Skin of body (tissue), 2 donors: ENCODE data around the gene RPA1. TPM values are rescaled to one million over a fixed set of nuclear protein-coding genes. Genes with fewer than 3 reads are reported as not detected.

ENCODE experiments used
- DNase-seq: peaks from one replicate; lab custom pipeline; 2025; lab: John Stamatoyannopoulos, UW
- total RNA-seq: library from RNA; depleted of rRNA; stranded (reverse); fragments of >200 nt; gene quantifications from one replicate; pipeline ENCODE4 v1.2.3, GENCODE V29; 2014

The RPA1 gene
- total RNA-seq, 1 donor from 2014 or later: 37.4 TPM

DNA sequence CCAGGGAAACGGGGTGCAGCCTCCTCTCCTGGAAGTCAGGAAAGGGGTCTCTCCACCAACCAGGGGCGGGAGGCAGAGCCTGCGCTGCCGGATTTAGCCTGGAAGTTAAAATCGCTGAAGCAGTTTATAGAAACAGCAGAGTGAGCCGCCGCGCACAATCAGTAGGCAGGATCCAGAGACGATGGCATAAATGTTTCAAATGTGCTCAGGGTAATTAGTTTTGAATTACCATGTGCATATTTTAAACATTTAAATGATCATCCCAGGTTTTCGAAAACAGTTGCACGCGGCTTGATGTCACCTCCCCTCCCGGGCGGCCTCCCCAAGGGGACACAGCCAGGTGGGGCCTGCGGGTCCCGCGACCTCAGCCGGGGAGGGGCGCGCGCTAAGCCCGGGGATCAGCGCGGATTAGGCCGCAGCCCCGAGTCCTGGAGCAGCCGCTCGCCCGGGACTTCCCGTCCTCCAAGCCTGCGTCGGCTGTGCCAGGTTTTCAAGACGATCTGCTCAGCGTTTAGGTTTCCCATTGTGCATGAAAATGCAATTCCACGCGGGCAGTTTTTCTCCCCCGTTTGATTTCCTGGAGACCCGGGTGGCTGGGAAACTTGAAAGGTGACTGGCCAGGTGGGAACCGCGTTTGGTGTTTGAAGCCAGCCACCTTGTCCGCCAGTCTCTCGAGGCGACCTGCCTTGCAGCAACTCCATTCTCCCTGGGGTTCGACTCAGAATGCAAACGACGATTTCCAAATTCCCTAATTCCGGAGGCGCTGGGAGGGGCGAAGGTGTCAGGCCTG is 78.3 kb downstream of the RPA1 start:
- no peak for DNase-seq

DNA sequence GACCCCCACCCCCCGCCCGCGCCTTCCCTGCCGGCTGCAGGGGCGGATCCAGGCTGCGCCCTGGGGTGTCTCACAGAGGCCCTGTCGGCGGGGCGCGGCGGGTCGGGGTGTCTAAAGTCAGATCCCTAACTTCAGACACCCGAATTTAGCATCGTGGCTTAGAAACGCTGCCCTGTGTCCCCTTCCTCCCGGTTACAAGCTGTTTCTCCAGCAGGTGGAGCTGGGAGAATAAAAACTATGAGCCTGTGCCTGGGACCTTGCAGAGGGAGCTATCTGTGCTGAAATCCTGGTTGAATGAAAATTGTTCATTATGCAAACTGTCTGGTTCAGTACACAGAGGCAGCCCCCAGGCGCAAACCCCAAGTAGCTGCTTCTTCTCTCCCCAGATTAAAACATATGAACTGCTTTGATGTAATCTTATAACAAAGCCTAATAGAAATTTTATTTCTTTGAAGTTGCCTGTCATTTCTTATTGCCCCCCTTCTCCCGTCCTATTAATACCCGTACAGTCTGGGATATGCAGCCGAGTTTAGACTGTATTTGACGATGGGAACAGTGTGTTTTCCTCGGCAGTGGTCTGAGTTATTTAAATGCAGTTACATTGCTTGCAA is 79.0 kb downstream of the RPA1 start:
- DNase-seq: peak; percentile 85

DNA sequence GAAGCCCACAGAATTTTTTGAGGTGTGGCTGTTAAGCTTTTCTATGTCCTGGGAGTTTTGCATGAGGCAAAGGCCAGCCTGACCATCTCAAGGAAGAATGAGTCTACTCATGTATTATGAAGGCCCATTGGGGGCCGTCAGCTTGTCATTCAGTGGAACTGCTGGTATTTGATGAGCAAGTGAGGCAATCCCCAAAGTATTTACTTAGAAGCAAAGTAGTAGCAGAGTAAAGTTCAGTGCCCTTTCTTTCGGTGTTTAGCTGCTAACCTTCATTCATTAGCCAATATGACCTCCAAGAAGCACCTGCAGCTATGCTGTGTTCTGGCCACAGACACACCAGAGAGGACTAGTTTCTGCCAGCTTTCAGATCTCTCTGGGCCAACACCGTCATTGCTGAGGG is 80.2 kb downstream of the RPA1 start:
- DNase-seq: no peak

DNA sequence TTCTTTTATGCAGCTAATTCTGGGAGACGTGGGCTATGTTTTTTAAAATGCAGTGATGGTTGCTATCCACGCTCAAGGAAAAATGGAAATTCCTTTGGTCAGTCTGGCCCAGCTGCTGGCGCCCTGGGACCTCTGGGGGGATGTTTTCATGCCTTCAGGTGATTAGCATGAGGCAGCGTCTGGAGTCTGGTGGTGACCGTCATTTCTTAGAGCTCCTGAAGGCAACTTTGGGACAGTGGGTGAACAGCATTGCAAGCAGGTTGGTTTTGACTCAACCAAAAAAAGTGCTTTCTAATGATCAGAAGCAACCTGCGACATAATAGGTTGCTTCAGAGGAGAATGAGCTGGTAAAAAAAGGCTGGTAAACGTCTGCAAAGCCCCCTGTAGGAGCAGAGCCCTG is 82.3 kb downstream of the RPA1 start:
- DNase-seq: no peak

DNA sequence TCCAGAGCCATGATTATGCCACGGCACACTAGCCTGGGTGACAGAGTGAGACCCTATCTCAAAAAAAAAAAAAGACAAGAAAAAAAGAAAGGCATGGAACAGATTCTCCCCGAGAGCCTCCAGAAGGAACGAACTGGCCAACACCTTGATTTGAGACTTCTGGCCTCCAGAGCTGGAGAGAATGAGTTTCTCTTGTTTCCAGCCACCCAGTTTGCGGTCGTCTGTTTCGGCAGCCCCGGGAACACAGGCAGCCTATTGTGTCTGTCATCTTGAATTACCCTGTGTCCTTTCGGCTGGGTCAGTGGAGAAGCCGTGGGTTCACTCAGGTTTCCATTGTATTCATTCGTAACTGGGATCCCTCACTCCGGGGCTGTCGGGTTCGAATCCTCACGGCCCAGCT is 83.9 kb downstream of the RPA1 start:
- DNase-seq: no peak

DNA sequence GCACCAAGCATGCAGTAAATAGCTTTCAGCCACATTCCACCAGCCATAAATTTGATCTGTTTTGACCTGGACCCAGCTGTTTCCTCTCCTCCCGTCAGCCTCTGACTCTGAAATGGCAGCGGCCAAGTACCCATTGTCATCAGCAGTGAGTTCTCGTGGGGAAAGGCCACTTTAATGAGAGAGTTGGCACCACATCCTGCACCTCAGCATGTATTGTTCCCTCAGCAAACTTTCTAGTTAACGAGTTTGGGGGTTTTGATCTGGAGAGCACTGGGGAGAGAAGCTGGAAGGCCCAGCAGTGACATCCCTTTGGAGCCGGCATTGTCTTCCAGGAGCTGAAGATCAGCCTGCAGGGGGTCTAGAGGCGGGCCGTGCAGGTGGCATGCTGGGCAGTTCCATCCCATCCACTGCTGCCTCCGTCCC is 84.9 kb downstream of the RPA1 start:
- DNase-seq: no peak

DNA sequence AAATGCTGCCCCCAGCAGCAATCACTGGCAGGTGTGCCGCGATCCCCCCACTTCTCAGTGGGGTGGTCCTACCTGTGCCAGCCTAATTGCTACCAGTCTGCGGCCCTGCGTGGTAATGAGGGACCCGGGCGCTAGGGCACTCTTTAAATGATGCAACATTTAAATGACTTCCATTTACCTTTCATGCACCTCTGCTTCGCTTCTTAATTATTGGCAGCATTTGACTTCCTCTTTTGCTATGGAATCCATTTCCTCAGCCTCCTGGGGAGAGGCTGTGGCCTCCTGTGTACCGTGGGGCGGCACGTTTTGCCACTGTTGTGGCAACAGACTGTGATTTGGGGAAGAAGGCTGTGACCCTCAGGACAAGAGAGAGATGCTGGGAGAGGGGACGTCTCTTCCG is 86.1 kb downstream of the RPA1 start:
- DNase-seq: no peak

DNA sequence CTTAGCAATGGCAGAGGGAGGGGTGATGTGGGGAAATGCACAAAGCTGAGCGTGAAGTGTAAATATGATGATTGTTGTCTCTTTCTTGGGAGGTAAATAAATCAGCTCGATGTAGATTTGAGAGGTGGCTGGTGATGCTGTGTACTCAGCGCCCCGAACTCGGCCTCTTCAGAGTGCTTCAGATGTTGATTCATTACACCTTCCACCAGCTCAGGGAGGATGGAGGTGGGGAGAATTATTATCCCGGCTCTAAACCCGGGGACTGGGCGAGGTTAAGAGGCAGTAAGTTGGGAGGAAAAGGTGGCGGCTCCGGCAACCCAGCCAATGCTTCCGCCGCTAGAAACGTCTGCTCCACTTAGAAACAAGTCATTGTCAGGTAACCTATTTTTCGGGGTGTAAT is 86.5 kb downstream of the RPA1 start:
- DNase-seq: no peak

DNA sequence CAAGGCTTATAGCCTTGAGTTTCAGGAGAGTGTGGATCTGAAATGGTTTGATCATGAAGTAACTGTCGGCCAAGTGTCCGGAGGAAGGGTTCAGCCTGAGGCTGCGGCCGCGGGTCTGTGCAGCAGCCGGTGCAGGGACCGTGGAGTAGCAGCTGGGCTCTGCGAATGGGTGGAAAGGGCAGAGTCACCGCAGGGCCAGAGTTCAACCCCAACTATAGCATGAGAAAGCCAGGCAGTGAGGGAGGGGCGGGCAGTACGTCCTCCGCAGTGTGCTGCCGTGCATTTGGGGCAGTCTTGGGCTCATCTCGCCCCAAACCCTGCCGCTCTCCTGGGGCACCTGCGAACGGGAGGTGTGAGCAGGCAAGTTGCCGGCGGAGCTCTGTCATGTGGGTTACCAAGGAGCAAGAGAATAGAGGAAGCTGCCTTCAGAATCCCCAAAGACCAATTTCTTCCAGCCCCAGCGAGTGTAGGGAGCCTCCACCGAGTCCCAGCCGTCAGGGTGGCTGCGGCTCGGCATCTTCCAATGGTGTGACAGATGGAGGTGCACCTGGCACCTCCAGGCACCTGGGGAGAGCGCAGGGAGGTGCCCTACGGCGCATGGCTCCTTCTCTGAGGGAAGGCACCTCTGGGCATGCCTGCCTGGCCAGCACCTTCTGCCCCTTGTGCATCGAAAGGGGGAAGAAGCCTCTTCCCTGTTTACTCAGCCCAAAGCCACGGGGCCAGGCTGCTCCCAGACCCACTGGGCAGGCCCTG is 87.3 kb downstream of the RPA1 start:
- DNase-seq: no peak

DNA sequence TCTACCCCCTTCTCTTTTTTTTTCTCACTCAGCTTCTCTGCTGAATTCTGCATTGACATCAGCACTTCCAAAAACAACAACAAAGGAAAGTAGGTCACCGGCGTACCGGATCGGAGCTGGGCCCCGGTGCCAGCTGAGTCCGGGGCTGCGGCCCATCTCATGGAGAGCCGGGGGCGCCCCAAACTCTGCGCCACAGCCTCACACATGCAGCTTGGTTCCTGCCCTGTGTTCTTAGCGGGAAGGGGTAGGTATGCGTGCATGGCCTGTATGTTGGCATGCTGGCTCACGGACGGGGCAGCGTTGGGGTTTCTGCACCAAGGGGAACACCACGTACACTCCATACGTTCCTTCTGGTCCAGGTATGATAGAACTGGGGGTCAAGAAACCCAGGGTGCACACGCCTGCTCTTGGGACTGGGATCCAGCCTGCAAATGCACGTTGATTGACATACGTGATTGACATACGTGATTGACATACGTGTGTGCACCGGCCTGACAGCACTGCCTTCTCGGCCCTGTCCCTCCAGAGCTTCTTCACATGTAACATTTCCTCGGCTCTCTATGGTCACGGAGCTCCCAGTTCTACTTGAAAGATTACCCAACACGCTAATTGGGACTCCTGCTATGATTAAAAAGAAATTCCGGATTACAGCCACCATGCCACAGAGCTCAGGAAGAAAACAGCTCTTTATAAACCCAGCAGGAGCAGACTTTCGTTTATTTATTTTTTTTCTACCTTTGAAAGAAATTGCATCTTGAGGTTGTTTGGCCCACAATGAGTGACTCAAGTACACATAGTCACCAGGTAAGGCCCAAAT is 88.7 kb downstream of the RPA1 start:
- no peak for DNase-seq

DNA sequence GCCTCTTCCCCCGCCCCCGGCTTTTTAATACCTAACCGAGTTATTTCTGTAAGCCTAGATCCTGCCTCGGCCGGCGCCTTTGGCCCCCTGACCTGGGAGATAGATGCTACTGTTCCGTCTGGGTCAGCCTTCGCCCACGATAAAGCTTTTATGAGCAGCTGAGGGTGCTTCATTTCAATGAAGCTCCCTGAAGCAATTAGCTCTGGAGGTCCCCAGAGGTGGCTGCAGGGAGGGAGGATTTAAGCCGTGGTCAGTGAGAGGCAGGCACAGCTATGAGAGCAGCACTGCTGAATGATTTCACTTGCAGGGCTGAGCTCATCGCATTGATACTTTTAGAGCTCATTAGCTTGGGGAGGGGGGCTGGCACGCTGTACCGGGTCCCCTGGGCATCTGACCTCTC is 89.4 kb downstream of the RPA1 start:
- DNase-seq: no peak

DNA sequence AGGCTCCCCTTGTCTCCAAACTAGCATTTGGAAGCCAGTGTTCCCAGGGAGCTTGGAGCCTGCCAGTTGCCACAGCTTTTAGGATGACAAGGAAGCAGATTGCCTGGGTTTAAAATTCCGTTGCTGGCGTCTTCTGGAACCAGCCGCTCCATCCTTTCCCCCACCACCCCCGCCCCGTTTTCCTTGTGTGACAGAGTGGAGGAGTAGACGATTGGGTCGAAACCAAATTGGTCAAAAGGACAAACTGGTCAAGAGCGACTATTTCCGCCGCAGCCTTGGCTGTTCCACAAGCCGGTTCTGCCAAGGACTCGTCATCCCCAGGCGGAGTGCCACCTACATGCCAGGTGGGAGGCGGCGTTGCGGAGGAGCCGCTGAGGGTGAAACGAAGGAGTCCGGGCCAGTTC is 91.1 kb downstream of the RPA1 start:
- DNase-seq: no peak

DNA sequence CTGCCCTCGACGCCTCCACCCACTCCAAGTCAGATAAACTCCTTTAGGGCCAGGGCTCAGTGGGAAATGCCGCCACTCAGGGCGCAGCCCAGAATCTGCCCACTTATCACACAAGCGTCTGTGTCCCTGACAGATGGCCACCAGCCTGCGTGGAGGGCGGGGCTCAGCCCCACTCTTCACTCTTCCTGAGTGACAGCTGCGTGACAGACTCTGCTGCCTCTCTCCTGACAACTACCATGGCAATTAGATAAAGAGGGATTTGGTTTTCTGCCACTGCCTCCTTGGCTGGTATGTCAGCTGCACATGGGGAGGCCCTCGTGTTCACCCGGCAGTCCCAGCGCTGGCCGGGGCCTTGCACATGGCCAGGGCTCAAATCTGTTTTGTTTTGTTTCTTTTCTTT is 99.2 kb downstream of the RPA1 start:
- DNase-seq: no peak

DNA sequence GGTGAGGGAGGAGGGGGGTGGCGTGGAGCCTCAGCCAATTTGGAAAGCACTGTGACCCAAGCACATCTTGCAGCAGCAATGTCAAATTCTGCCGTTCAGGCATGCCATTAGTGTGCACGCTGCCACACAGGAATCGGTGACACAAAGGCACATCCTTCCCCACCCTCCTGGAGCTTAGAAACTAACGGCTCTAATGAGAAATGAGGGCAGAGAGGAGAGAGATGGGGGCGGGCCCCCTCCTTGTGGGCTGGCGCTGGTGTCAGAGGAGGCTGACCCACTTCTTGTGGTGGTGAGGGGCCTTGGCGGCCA is 100.5 kb downstream of the RPA1 start:
- DNase-seq: no peak

DNA sequence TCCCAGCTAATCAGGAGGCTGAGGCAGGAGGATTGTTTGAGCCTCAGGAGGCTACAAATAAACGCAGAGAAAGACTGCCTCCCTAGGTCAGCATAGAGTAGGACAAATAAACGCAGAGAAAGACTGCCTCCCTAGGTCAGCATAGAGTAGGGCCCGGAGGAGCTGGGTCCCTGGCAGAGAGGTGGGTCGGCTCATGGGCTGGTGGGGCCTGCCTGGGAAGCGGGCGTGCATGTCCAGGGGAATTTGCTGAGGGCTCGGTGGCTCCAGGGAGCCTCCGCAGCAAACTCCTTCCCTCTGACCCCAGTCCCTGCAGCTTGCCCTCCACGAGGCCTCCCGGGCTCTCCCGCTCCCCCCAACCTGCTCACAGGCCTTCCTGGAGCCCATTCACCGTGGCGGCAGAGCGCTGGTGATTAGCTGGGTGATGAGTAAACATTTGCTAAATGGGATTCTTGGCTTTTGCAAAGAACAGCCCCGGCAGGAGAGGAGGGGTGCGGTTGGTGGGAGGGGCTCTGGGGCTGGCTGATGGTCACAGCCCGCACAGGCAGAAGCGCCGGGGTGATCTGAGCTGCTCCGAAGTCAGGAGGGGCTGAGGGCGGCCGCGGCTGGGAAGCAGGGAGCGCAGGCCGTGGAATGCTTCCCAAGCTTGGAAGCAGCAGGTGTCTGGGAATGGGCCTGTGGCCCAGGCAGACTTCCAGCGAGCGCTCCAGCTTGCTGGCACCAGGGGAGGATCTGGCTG is 102.2 kb downstream of the RPA1 start:
- DNase-seq: no peak

DNA sequence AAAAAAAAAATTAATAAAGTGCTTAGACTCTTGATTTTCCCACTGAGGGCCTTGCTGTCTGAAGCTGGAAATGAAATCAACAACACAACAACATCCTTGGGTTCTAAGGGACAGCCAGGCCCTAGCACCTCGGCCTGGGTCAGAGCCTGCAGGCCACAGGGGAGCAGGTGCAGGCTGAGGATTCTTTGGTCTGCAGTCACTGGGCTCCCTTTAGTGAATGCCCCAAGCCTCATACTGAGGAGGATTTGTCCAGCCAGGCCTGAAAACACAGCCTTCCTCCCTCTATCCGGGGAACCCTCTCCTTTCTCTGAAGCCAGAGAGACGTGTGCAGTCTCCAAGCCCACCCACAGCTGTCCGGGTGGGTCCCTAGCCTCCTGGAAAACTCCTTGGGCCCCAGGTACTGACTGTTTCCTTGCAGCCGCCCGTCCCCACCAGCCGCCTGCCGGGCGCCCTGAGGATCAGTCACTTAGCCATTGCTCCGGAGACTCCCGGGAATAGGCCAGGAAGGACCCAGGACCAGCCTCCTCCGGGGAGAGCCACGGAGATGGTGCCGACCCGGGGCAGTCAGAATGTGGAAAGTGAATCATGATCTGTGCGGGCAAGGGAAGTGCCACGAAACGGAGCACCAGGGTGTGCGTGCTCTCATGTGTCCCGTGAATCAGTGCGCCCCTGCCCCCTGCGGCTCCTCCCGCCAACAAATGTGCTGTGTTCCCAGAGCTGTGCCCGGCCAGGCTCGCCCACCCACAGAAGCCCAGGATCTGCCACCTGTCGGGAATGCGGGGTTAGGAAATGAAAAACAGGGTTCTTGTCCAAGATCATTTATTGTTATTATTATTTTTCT is 104.3 kb downstream of the RPA1 start:
- no peak for DNase-seq

DNA sequence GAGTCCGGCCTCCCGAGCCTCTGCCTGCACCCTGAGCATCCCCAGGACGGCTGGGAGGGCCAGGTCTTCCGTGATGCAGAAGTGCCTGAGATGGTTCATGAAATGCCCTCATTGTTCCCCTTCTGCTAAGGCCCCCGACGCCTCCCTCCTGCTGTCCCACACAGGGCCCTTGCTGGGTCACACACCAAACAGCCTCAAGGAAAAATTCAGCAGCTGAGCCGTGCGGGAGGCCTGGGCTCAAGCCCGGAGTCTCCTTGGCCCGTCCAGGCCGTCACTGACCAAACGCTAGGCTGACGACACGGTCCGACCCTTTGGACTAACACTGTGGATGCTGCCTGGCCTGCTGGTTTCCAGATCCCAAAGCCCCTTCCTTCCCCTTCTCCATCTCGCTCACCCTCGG is 105.1 kb downstream of the RPA1 start:
- DNase-seq: no peak

DNA sequence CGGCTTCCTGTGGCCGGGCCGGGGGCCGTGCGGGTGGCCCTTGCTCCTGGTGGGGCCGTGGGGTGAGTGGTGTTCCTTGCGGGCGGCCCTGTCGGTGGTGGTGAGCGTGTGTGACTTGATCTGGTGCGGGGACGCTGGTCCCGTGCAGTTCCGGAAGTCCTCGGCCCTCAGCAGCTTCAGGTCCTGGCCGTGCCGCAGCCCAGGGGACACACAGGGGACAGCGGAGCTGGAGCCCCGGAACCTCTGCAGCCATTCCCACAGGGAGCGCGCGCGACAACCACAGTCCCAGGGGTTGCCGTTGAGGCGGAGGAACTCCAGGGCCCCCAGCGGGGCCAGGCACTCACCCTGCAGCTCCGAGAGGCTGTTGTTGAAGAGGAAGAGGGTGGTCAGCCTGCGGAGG is 107.0 kb downstream of the RPA1 start:
- no peak for DNase-seq

DNA sequence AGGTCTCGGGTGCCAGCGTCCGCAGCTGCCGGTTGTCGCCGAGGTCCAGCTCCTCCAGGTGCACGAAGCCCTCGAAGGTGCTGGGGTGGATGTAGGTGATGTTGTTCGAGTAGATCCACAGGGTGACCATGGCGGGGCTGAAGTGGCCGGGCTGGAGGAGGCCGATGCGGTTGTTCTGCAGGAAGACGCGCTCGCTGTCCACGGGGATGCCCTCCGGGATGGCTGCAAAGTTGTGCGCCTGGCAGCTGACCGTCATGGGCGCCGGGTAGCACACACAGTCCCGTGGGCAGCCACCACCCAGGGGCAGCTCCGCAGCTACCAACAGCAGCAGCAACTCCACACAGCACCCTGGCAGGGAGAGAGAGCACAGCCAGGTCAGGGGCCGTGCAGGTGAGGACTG is 107.7 kb downstream of the RPA1 start:
- DNase-seq: no peak
